HG02571 (cell line): Measurements from ENCODE around the gene TSHZ2.
"Not testable (repeated sequence)": the region's sequence is repeated elsewhere in the genome, so short reads cannot be mapped to it uniquely, and the experiment has no call there.

Experiments used
- ATAC-seq: cut with Tn5 transposase; IDR thresholded peaks from one replicate; pipeline ENCODE4 v1.9.1; 2021; ENCODE audit warnings: mild to moderate bottlenecking, moderate library complexity; ENCODE audit not compliant: unreplicated experiment

TSHZ2 gene

GRCh38 chr20:53024653-53025052 is 52.5 kb downstream of the TSHZ2 start:
- ATAC-seq: not testable (repeated sequence)

GRCh38 chr20:53027089-53027488 is 54.9 kb downstream of the TSHZ2 start:
- ATAC-seq: no peak

- no peak for ATAC-seq
Observed at GRCh38 chr20:53028337-53029007, 56.3 kb downstream of the TSHZ2 start.

GRCh38 chr20:53030061-53030460 is 57.9 kb downstream of the TSHZ2 start:
- ATAC-seq: no peak

- no peak for ATAC-seq
Observed at GRCh38 chr20:53032046-53032445, 59.9 kb downstream of the TSHZ2 start.

GRCh38 chr20:53032478-53032932 is 60.3 kb downstream of the TSHZ2 start:
- ATAC-seq: no peak

GRCh38 chr20:53033176-53033575 is 61.0 kb downstream of the TSHZ2 start:
- no peak for ATAC-seq

GRCh38 chr20:53034899-53035298 is 62.7 kb downstream of the TSHZ2 start:
- no peak for ATAC-seq

GRCh38 chr20:53036992-53037391 is 64.8 kb downstream of the TSHZ2 start:
- ATAC-seq: no peak

- no peak for ATAC-seq
Observed at GRCh38 chr20:53037621-53038020, 65.5 kb downstream of the TSHZ2 start.

GRCh38 chr20:53038299-53038698 is 66.1 kb downstream of the TSHZ2 start:
- no peak for ATAC-seq

- ATAC-seq: no peak
Observed at GRCh38 chr20:53040693-53041589, 68.8 kb downstream of the TSHZ2 start.

GRCh38 chr20:53042521-53042920 is 70.4 kb downstream of the TSHZ2 start:
- ATAC-seq: no peak

GRCh38 chr20:53044296-53044695 is 72.1 kb downstream of the TSHZ2 start:
- no peak for ATAC-seq

GRCh38 chr20:53045941-53046340 is 73.8 kb downstream of the TSHZ2 start:
- ATAC-seq: no peak

GRCh38 chr20:53047203-53047602 is 75.0 kb downstream of the TSHZ2 start:
- ATAC-seq: no peak

GRCh38 chr20:53048387-53048786 is 76.2 kb downstream of the TSHZ2 start:
- ATAC-seq: no peak

- ATAC-seq: no peak
Observed at GRCh38 chr20:53050338-53050737, 78.2 kb downstream of the TSHZ2 start.

- ATAC-seq: no peak
Observed at GRCh38 chr20:53052380-53052779, 80.2 kb downstream of the TSHZ2 start.

GRCh38 chr20:53053595-53053994 is 81.4 kb downstream of the TSHZ2 start:
- no peak for ATAC-seq

- ATAC-seq: no peak
Observed at GRCh38 chr20:53055367-53056067, 83.4 kb downstream of the TSHZ2 start.
